GM23338 (cell line): ENCODE data around the gene CCDC68. TPM values are rescaled to one million over a fixed set of nuclear protein-coding genes. Genes with fewer than 3 reads are reported as not detected.

Experiments
- ATAC-seq: fragments of 200-7000 bp; cut with Tn5 transposase; 3 replicates; pipeline ENCODE4 v1.9.1; 2020
- DNase-seq: peaks from one replicate; pipeline ENCODE4 v3.0.0-alpha.2; 2015; ENCODE audit warnings: low spot score
- H2AFZ ChIP-seq: fragments of 200-600 bp; sonication (generic); 2 replicates; pipeline ENCODE4 v1.8.0; 2016; ENCODE audit warnings: antibody characterized with exemption, mild to moderate bottlenecking, moderate library complexity
- H3F3A ChIP-seq: fragments of 200-600 bp; sonication (generic); replicated peaks from 2 replicates; pipeline ENCODE4 v1.8.0; 2017; ENCODE audit warnings: antibody characterized with exemption, mixed run types, low read depth
- H3K27ac ChIP-seq: fragments of 200-600 bp; sonication (generic); 2 replicates; pipeline ENCODE4 v1.6.1; 2016; ENCODE audit warnings: low read depth
- H3K27me3 ChIP-seq: fragments of 200-600 bp; sonication (generic); 2 replicates; pipeline ENCODE4 v1.8.0; 2016; ENCODE audit warnings: mild to moderate bottlenecking, mixed run types, moderate library complexity; ENCODE audit not compliant: insufficient read depth
- H3K36me3 ChIP-seq: fragments of 200-600 bp; sonication (generic); 2 replicates; pipeline ENCODE4 v1.8.0; 2016; ENCODE audit warnings: mild to moderate bottlenecking; ENCODE audit not compliant: insufficient read depth
- H3K4me1 ChIP-seq: fragments of 200-600 bp; sonication (generic); 2 replicates; pipeline ENCODE4 v1.8.0; 2016; ENCODE audit warnings: mild to moderate bottlenecking, moderate library complexity; ENCODE audit not compliant: insufficient read depth
- H3K4me2 ChIP-seq: fragments of 200-600 bp; sonication (generic); 2 replicates; pipeline ENCODE4 v1.7.1; 2017; ENCODE audit warnings: mixed run types
- H3K4me3 ChIP-seq: fragments of 200-600 bp; sonication (generic); 2 replicates; pipeline ENCODE4 v1.6.1; 2016; ENCODE audit warnings: mixed run types
- H3K79me2 ChIP-seq: fragments of 200-600 bp; sonication (generic); replicated peaks from 2 replicates; pipeline ENCODE4 v1.8.0; 2017; ENCODE audit warnings: mild to moderate bottlenecking; ENCODE audit not compliant: insufficient read depth
- H3K9me2 ChIP-seq: fragments of 200-600 bp; sonication (generic); 2 replicates; pipeline ENCODE4 v1.8.0; 2017; ENCODE audit not compliant: insufficient read depth
- H4K20me1 ChIP-seq: fragments of 200-600 bp; sonication (generic); replicated peaks from 2 replicates; pipeline ENCODE4 v1.8.0; 2017; ENCODE audit warnings: mild to moderate bottlenecking; ENCODE audit not compliant: insufficient read depth
- H3K27ac Mint-ChIP-seq: 2 replicates; pipeline ENCODE4 v1.8.0; 2020; ENCODE audit warnings: inconsistent platforms, mild to moderate bottlenecking, moderate library complexity, mixed read lengths
- H3K27me3 Mint-ChIP-seq: 3 replicates; pipeline ENCODE4 v1.8.0; 2022; ENCODE audit warnings: low read depth, mild to moderate bottlenecking, moderate library complexity, mixed read lengths, inconsistent platforms; ENCODE audit not compliant: insufficient read depth, poor library complexity
- H3K36me3 Mint-ChIP-seq: 3 replicates; pipeline ENCODE4 v1.8.0; 2021; ENCODE audit warnings: low read depth, mild to moderate bottlenecking, inconsistent platforms, moderate library complexity, mixed read lengths
- H3K4me1 Mint-ChIP-seq: 3 replicates; pipeline ENCODE4 v1.8.0; 2020; ENCODE audit warnings: mild to moderate bottlenecking, inconsistent platforms, mixed read lengths
- H3K4me3 Mint-ChIP-seq: 3 replicates; pipeline ENCODE4 v1.8.0; 2021; ENCODE audit warnings: moderate library complexity, mild to moderate bottlenecking, inconsistent platforms, mixed read lengths
- H3K9me3 Mint-ChIP-seq: 3 replicates; pipeline ENCODE4 v1.8.0; 2020; ENCODE audit warnings: moderate library complexity, mild to moderate bottlenecking, inconsistent platforms, mixed read lengths
- CTCF ChIP-seq, 2 experiments: fragments of 200-600 bp in 1 of 2; sonication (generic) in 1 of 2; conservative IDR thresholded peaks; 2 replicates each; pipeline versions ENCODE4 v1.5.1 to v1.6.1; 2016 to 2017; ENCODE audit warnings: antibody characterized with exemption in 2 of 2, low read depth in 2 of 2, mild to moderate bottlenecking in 2 of 2, moderate library complexity in 1 of 2
- EZH2 ChIP-seq: fragments of 200-600 bp; sonication (generic); IDR thresholded peaks from one replicate; pipeline ENCODE4 v1.8.0; 2017; ENCODE audit warnings: antibody characterized with exemption, mild to moderate bottlenecking, low read depth; ENCODE audit not compliant: unreplicated experiment
- EZH2phosphoT487 ChIP-seq: fragments of 200-600 bp; sonication (generic); IDR thresholded peaks from one replicate; pipeline ENCODE4 v1.8.1; 2018; ENCODE audit warnings: antibody characterized with exemption; ENCODE audit not compliant: unreplicated experiment
- JUNB ChIP-seq: IDR thresholded peaks from one replicate; pipeline ENCODE4 v1.6.1; 2016; ENCODE audit warnings: antibody characterized with exemption; ENCODE audit not compliant: unreplicated experiment
- POLR2AphosphoS5 ChIP-seq: IDR thresholded peaks from 2 replicates; pipeline ENCODE4 v1.6.1; 2016; ENCODE audit warnings: antibody characterized with exemption, low read depth
- REST ChIP-seq: IDR thresholded peaks from one replicate; pipeline ENCODE4 v1.6.1; 2018; ENCODE audit warnings: antibody characterized with exemption; ENCODE audit not compliant: unreplicated experiment
- ZNF114 ChIP-seq: fragments of 250-450 bp; sonication (Bioruptor Pico); IDR thresholded peaks from 2 replicates; pipeline ENCODE4 v1.5.0; 2020; ENCODE audit warnings: mild to moderate bottlenecking, moderate library complexity
- ZNF331 ChIP-seq: fragments of 250-450 bp; sonication (Bioruptor Pico); IDR thresholded peaks from 2 replicates; pipeline ENCODE4 v1.5.0; 2020; ENCODE audit warnings: low read depth, mild to moderate bottlenecking, moderate library complexity
- polyA plus RNA-seq: library from polyadenylated mRNA; unstranded; fragments of >200 nt; fragmentation: Nextera tagmentation; extraction: Ambion mirVana; gene quantifications from 2 replicates; pipeline ENCODE4 v1.2.1, GENCODE V29; 2016
- total RNA-seq: library from RNA; depleted of rRNA; stranded (reverse); fragments of >200 nt; shearing (Covaris generic); gene quantifications from 2 replicates; pipeline ENCODE4 v1.2.3, GENCODE V29; 2014
- TF ChIP-seq, protein P1 (sequence below): IDR thresholded peaks from 2 replicates; pipeline ENCODE4 v1.6.1; 2016; ENCODE audit warnings: antibody characterized with exemption

Gene CCDC68
- total and polyA plus RNA-seq, 2 experiments from 2014 or later, result 1.6 to 3.7 TPM

DNA sequence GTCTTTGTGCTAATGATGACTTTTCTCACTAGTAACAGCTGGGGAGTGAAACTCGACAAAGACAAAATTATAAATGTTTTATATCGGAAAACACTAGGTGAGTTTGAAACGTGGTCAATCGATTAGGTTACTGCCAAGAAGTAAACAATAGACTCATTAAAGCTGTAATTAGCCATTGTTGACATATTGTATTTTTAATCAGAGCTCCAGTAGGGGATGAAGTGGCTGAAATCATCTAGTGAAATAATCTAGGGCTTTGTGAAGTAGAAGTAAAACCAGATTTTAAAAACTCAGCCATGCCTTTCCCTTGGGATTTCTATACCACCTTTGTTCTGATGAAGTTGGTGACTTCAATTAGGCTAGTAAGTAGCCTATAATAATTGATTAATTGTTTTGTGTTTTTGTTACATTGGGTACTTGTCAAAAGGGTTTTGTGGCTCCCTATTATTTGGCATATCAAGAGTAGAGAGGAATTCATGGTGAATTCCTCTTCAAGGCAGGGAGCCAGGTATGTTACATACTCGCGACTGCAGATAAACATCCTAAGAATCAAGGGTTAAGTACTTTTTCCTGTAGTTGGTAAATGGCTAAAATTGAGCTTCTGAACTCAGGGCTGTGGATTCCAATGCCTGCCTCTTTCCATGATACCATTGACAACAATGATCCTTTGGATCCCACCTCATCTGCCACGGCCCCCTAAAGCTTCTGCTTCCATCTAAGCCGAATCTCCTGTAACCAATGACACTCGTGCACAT lies 99.4 kb downstream of the CCDC68 start (continued):
- TF ChIP-seq REST (no peak), JUNB (no peak), EZH2phosphoT487 (no peak), CTCF (conservative IDR thresholded peaks at IDR 0.05; ENCODE audit: low read depth in 2 of 2) (no peak), ZNF114 (no peak), ZNF331 (CRISPR knock-in tag) (no peak), EZH2 (no peak)
- TF ChIP-seq, protein P1, sequence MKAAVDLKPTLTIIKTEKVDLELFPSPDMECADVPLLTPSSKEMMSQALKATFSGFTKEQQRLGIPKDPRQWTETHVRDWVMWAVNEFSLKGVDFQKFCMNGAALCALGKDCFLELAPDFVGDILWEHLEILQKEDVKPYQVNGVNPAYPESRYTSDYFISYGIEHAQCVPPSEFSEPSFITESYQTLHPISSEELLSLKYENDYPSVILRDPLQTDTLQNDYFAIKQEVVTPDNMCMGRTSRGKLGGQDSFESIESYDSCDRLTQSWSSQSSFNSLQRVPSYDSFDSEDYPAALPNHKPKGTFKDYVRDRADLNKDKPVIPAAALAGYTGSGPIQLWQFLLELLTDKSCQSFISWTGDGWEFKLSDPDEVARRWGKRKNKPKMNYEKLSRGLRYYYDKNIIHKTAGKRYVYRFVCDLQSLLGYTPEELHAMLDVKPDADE, result no peak

GRCh38 chr18:54857499-54857898 lies 101.8 kb downstream of the CCDC68 start:
- peaks cover 2% of the 10 kb centered on the region for H3K27me3 Mint-ChIP-seq
- Histone ChIP-seq H3F3A (no peaks in the 10 kb centered on the region), H3K4me3 (no peak overlapping the region), H3K27ac (no peak overlapping the region), H3K4me2 (no peak overlapping the region), H3K4me1 (no peaks in the 10 kb centered on the region; the same call in 1 of the 2 replicates), H2AFZ (no peak overlapping the region), H3K36me3 (no peaks in the 10 kb centered on the region), H3K9me2 (no peaks in the 10 kb centered on the region), H3K79me2 (no peaks in the 10 kb centered on the region), H3K27me3 (no peaks in the 10 kb centered on the region), H4K20me1 (no peaks in the 10 kb centered on the region)
- H3K27ac Mint-ChIP-seq, result no peak overlapping the region
- H3K4me1 Mint-ChIP-seq, result peaks cover 10% of the 10 kb centered on the region
- no peaks in the 10 kb centered on the region for H3K36me3 Mint-ChIP-seq
- H3K4me3 Mint-ChIP-seq, result no peak overlapping the region
- no peak for DNase-seq
- no peaks in the 10 kb centered on the region for H3K9me3 Mint-ChIP-seq
- ATAC-seq, result no peak
- TF ChIP-seq JUNB, result no peak
- TF ChIP-seq EZH2phosphoT487, result no peak
- no peak for TF ChIP-seq POLR2AphosphoS5
- no peak for TF ChIP-seq REST
